ELF-1 (cell line): ENCODE measurements around the gene ACO2.
A peak's percentile ranks its signal among the peaks of the same experiment; 100 is the strongest.

Source experiments
- DNase-seq: peaks from one replicate; pipeline ENCODE4 v3.0.0-alpha.2; 2016; ENCODE audit warnings: low read depth, low spot score

The ACO2 gene

DNA sequence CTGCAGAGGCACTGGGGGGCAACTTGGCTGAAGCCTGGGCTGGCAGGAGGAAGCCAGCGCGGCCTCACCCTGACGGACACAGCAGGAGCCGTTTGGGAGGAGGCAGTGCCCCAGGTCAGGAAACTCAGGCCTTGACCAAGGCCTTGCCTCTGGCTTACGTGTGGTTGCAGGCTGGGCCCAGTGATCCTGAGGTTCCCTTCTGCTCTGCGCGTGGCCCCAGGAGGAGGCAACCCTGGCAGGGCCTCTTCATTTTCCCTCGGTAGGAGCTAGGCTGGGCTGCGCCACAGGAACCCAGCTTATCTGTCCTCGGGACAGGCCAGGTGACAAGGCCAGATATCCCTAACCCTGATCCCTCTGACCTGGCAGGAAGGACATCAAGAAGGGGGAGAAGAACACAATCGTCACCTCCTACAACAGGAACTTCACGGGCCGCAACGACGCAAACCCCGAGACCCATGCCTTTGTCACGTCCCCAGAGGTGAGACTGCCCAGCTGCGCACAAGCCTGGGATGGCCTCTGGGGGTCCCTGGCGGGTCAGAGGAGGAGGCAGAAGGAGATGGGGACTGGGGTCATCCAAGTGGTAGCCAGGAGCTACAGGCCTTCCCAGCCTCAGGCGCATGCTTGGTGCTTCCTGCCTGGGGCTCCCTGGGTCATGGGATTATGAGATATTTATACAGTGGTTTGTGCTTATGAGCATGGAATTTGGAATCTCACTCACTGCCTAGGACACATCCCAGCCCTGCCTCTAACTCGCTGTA, 54.7 kb downstream of the ACO2 start:
- no peak for DNase-seq

DNA sequence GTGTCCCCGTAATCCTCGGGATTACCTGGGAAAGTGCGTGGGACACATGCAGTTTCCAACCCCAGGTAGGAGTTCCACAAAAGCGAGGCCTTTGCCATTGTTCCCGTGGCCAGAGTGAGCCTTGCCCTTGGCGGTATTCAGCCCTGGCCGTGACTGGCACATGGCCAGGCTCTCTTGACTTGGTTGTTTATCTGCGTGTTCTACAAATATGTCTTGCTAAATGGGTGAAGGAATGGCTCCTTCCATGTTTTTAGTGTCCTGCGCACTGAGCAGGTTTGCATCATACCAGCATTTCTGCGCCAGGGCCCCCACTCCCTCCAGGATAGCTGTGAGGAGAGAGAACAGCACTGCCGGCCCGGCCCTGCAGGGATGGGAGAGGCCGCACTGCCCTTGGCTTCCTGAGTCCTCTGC, 55.3 kb downstream of the ACO2 start:
- DNase-seq: no peak

DNA sequence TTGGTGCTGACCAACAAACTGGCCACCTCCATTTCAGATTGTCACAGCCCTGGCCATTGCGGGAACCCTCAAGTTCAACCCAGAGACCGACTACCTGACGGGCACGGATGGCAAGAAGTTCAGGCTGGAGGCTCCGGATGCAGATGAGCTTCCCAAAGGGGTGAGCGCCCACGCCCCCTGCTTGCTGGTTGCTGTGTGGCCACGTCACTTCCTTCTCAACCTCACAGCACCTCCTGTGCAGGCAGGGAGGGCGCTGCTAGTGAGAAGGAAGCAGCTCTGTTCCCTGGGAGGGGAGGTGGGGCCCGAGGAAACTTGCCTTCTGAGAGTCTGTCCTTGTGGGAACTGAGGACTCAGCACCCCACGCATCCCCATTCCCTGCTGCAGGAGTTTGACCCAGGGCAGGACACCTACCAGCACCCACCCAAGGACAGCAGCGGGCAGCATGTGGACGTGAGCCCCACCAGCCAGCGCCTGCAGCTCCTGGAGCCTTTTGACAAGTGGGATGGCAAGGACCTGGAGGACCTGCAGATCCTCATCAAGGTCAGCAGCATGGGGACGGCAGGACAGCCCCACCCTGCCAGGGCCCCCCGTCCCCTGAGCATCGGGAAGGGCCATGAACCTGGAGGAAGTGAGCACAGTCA, 56.0 kb downstream of the ACO2 start:
- no peak for DNase-seq

DNA sequence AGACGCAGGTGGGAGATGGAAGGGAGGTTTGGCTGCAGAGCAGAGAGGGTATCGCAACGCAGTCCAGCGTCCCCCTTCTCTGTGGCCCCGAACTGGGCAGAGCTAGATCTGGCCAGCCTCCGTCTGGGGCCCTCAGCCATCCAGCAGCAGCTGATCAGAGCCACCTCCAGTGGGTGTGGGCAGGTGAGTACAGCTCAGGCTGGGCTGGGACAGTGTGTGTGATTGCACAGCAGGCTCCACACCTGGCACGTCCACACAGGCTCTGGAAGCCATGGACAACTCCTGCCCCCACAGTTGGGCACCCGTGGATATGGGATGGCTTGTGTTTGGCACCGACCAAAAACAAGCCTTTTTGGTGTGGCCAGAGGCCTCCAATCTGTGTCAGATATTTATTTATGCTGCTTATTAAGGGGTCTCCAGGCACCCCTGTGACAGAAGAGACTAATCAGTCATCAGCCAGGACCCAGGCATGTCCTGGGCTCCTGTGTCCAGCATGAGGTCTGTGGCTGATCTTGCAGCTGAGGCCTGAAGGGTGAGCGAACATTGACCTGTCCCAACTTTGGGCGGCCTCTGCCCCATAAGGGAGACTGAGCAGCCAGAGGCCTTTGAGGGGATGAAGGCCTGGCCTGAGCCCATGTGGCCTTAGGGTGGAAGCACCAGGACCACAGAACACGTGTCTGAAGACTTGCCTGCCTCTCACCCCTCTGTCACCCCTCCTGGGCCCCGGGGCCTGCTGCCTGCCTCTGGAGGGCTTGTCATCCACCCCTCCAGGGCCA, 56.7 kb downstream of the ACO2 start:
- DNase-seq: no peak

DNA sequence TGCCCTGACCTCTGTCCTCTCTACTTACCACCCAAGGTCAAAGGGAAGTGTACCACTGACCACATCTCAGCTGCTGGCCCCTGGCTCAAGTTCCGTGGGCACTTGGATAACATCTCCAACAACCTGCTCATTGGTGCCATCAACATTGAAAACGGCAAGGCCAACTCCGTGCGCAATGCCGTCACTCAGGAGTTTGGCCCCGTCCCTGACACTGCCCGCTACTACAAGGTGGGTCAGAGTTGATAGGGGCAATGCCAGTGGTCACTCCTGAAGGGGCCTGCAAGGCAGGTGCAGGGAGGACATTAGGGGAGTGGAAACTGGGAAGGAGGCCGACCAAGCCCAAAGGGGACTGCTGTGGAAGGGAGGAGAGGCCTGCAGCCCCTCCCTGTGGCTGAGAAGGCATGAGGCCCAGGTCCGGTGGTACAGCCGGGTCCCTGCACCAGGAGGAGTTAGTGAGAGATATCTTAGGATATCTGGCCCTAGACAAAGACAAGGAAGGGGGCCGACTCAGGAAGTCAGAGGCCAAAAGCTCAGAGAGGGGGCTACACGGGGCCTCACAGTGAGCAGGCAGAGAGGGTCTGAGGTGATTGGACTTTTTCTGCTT, 57.4 kb downstream of the ACO2 start:
- DNase-seq: no peak

DNA sequence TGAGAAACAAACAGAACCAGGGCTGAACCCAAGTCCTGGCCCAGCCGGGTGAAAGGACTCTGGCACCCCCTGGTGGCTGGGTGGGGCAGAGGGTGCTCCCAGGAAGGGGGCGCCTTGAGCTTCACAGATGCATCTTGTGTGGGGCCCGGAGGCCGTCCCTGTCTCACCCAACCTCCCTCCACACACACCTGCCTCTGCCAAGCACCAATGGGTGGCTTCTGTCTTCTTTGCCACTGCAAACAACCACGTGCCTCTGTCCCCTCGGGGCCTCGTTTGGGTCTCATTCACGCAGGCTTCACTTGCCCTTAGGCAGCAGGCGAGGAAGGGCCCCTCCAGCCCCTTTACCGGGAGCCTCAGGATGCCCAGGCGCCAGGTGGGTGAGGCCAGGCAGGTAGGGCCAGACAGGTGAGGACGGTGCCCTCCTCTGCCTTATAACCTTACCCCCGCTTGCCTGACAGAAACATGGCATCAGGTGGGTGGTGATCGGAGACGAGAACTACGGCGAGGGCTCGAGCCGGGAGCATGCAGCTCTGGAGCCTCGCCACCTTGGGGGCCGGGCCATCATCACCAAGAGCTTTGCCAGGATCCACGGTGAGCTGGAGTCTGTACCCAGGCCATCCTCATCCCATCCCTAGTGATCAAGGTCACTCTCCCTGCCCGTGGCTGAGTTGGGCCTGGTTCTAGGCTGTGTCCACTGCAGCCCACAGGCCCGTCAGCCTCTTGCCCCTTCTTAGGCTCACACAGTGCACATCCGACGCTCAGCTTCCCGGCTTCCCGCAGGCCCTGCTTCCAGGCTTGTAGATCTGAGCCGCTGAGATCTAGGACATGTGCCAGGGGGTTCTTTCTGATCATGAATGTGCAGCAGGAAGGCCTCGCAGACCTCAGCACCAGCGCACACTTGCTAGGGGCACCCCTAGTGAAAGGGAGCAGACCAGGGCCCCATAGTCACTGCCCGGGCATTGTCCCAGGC, 58.2 kb downstream of the ACO2 start:
- peak; percentile 62 for DNase-seq

DNA sequence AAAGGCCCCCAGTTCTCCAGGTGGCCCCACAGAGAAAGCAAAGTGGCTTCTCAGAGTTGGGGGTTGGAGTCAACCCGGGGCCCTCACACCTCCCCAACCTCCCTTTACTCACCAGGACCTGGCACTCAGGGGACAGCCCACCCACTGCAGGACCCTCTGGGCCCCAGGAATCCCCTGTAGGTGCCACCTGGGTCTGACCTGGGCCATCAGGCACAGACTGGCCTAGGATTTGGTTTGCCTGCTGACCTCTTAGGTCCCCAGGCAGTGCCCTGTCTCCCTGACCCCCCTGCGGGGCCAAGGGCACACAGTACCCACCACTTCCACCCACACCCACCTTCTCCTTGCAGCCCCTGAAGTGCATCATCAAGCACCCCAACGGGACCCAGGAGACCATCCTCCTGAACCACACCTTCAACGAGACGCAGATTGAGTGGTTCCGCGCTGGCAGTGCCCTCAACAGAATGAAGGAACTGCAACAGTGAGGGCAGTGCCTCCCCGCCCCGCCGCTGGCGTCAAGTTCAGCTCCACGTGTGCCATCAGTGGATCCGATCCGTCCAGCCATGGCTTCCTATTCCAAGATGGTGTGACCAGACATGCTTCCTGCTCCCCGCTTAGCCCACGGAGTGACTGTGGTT, 59.3 kb downstream of the ACO2 start:
- DNase-seq: no peak

DNA sequence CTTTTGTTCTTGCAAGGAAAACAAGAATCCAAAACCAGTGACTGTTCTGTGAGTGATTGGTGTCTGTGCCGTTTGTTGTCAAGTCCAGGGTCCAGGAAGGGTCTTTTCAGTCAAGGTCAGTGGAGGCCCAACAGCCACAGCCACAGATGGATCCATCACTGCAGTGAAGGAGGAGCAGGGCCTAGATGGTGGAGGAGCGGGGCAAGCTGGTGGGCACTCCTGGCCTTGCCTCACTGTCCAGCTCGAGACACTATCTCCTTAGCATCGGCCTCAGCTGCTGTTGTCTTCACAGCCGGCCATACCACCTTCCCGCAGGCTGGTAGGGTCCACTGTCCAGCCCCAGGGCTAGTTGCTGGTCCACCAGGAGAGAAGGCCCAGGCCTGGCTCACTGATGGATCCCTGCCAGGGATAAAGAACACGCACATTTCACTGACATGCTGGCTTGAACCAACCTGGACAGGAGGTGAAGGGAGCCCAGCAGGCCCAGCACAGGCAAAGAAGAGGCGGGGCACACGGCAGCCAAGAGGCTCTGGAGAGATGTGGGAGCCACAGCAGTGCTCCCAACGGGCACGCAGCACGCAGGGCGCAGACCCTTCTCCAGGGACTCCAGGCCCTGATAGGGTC, 60.1 kb downstream of the ACO2 start:
- no peak for DNase-seq

DNA sequence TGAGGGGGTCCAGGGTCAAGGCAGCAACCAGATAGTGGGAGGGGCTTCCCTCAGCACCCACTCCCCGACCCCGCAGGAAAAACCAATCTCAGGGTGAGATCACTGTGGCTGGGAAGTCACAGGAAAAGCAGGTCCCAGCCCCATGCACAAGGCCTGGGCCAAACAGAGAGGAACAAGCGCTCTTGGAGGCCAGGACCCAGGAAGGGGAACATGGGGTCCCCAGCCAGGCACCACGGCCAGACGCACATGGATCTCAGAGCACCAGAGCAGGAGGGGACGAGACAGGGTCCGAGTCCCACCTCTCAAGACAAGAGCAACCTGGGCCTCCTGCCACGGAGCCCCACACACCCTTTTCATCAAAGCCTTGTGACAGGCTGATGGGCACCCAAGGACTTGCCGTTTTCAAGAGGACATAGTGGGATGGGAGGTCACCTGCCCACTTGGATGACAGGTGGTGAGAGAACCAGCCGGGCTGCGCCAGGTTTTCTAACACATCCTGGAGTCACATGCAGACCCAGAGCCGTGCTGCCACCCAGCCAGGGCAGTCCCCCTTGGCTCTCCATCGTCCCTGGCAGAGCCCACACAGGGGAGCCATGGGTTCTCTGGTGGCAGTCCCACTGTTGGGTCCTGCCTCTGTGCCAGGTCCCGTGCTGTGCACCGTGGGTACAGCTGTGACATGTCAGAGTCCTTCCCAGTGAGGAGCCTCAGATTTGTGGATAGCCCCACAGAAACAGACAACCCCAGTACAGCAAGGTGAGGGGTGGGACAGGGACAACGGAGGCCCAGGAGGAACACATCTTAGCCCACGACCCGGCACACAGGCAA, 62.2 kb downstream of the ACO2 start:
- DNase-seq: no peak

DNA sequence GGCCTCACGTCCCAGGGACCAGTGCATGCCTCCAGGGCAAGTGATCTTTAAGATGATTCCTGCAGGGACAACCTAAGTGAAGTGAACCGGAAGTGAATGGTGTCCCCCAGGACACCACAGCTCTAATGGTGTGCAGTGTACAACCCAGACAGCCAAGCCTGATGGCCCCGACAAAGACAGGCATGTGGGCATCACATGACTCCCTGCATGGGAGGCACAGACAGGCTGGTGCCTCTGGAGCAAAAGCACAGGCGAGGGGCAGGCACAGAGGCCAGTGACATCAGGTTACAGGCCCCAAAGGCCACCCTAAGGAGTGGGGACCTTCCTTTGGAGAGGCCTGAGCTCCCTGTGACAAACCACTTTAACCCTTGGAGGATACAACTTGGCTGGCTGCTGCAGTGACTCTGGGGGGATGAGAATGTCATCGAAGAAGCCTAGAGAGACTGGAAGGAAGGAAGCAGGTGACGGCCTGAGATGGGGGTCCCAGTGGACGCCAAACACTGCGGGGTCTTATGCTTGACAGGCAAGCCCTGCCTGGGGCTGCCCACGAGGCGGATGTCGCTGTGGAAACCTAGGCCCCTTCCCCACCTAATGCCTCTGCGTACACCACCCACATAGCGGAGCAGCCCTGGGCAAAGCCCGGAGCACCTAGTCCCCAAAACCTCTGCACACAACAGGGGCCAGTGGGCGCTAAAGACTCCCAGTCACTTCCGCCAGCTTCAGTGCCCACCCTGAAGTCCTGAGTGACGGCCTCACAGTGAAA, 63.0 kb downstream of the ACO2 start:
- no peak for DNase-seq

DNA sequence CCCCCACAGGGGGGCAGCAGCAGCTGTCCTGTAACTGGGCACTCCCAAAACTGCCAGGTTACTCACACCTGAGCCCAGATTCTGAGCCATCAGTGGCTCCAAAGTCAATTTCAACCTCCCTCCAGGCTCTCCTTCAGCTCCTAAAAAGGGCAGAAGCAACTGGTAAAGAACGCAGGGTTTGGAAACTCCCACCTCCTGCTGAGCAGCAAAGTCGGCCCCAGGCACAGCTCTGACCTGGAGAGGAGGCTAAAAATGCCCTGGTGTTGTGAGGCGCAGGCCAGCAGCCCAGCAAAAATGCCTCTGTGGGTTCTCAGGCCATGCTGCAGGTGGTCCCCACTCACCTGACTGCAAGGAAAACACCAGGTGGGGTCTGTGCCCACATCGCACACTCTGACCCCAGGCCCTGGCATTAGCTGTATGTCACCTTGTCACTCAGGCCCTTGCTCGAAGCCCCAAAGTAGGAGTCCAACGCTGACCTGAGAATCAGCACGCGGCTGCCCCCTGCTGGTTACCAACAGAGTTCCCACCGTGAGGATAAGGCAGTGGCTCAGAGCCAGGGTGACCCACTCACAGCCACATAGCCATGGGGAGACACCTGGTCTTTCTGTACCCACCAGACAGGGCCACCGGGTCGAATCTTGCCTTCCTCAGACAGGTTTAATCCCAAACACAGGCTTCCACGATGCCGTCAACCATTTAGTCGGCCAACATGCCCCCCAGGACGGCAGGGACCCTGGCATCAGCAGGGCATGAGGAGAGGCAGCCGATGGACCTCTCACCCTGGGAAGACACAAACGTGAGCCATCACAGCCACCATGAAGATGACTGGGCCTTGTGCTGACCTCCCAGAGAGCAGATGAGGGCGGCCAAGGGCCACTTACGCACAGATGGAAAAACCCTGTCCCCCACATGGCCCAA, 64.2 kb downstream of the ACO2 start:
- DNase-seq: peak; percentile 87

DNA sequence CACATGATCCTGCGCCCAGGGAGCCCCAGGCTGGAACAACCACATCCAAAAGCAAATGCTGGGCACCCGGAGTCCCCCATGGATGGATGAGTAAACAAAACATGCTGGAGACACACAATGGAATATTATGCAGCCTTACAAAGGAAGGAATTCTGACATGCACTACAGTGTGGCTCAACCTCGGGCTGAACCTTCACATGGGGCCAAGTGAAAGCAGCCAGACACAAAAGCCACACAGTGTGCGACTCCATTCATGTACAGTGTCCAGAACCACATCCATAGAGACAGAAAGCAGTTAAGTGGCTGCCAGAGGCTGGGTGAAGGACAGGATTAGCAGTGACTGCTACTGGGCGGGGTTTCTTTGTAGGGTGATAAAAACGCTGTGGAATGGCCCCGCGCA, 65.3 kb downstream of the ACO2 start:
- DNase-seq: no peak

DNA sequence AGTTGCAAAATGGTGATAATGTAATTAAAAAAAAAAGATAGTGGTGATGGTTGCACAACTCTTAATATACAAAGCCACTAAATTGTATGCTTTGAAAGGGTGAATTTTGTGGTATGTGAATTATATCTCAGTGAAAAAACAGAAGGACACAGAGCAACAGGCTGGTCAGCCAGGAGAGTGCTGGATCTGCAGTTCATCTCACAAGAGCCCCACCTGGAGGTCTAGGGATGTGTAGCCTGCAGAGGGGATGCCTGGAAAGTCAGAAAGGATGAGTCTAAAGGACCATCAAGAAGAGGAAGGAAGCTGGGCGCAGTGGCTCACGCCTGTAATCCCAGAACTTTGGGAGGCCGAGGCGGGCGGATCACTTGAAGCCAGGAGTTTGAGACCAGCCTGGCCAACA, 66.3 kb downstream of the ACO2 start:
- DNase-seq: no peak

DNA sequence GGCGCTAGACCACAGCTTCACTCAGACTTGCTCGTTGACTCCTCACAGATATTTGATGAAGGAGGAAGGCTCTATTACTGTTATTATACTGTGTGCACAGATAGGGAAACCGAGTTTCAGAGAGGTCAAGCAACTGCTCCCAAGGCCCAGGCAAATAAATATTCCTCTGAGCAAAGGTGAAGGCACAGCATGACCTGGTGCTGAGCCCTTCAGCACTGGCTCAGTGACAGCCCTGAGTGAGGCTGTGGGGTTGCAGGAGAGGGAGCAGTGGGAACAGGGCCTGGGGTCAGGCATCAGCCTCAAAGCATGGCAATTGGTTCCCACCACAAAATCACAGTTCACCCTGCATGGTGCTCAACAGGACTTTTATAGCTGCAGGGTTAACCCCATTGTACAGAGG, 68.3 kb downstream of the ACO2 start:
- no peak for DNase-seq

DNA sequence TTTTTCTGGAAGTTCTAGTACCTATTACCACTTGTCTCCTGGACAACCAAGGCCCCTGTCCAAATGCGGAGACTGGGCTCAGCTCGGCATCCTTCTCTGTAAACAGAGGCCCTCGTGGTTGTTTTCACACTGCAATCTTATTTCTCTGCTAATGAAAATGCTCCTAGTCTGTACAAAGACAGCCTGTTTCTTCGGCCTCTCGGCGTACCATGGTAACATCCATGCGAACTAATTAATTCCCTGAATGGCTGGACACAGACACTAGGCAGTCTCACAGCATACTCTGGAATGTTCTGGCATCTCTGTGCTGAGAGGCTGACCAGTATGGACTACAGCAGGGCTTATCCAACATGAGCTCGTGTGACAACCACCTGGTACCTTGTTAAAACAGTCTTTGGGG, 69.7 kb downstream of the ACO2 start:
- no peak for DNase-seq

DNA sequence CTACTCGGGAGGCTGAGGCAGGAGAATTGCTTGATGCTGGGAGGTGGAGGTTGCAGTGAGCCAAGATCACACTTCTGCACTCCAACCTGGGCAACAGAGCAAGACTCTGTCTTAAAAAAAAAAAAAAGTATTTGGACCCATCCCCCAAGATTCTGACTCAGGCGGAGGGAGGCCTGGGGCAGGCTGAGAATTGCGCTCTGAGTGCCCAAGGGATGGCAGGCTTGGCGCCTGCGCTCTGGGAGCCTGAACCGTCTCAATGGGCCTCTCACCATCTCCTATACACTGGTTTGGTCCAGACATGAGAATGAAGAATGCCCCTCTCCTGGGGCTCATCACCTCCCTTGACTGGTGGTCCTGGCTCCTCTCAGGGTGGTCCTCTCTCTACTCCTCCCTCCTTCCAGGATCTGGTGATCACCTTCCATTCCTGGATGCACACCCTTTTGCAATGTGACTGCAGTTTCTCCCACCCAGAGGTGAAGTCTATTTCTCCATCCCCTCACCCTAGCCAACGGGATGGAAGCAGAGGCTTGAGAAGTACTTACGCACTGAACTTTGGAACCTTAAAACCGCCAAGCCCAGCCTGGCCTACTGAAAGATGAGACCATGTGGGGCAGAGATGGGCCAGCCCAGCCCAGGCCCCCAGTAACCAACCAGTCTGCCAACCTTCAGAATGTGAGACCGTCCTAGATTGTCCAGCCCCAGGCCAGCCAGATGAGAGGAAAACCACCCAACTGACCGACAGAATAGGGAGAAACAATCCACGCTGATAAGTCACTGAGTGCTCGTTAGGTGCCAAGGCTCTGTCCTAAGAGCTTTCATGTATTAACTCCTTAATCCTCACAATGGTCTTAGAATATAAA, 70.5 kb downstream of the ACO2 start:
- no peak for DNase-seq

DNA sequence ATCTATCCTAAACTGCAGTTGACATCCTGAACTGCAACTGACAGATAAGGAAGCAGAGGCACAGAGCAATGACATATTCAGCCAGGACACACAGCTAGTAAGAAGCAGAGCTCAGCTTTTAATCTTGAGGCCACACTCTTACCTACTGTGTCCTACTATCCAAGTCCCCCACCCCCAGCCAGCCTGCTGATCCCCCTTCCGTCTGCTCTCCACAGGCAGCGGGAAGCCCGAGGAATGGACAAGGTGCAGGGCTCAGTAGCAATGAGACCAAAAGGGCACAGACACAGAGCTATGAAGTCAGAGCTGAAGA, 71.0 kb downstream of the ACO2 start:
- no peak for DNase-seq
